Neural cell (in vitro differentiated cells): ENCODE results near the gene GRM1. TPM values are rescaled to one million over a fixed set of nuclear protein-coding genes. Genes with fewer than 3 reads are reported as not detected.

ENCODE experiments used
- H2AFZ ChIP-seq: fragments of 200-600, 300-800 bp; sonication (generic), shearing (Covaris generic); 2 replicates; pipeline ENCODE4 v1.6.0; 2014; ENCODE audit warnings: low read depth, mild to moderate bottlenecking, antibody characterized with exemption, low read length, moderate library complexity
- H3F3A ChIP-seq: fragments of 200-600 bp; shearing (Covaris generic); 2 replicates; pipeline ENCODE4 v1.6.1; 2016; ENCODE audit warnings: mild to moderate bottlenecking, moderate library complexity, mixed read lengths, antibody characterized with exemption, low read length; ENCODE audit not compliant: insufficient read depth, poor library complexity, severe bottlenecking
- H3K27ac ChIP-seq: fragments of 200-600, 300-800 bp; sonication (generic), shearing (Covaris generic); 2 replicates; pipeline ENCODE4 v1.5.1; 2014; ENCODE audit warnings: mild to moderate bottlenecking, low read length, moderate library complexity
- H3K27me3 ChIP-seq: fragments of 300-800, 200-600 bp; sonication (generic), shearing (Covaris generic); 2 replicates; pipeline ENCODE4 v1.6.0; 2014; ENCODE audit warnings: mild to moderate bottlenecking, low read depth, low read length, moderate library complexity; ENCODE audit not compliant: insufficient read depth
- H3K36me3 ChIP-seq: fragments of 300-800, 200-600 bp; sonication (generic), shearing (Covaris generic); 2 replicates; pipeline ENCODE4 v1.5.1; 2014; ENCODE audit warnings: mild to moderate bottlenecking, antibody characterized with exemption, low read length, moderate library complexity; ENCODE audit not compliant: insufficient read depth
- H3K4me2 ChIP-seq: fragments of 300-800, 200-600 bp; sonication (generic), shearing (Covaris generic); 2 replicates; pipeline ENCODE4 v1.6.0; 2014; ENCODE audit warnings: mild to moderate bottlenecking, low read length
- H3K4me3 ChIP-seq: fragments of 300-800, 200-600 bp; sonication (generic), shearing (Covaris generic); 2 replicates; pipeline ENCODE4 v1.5.1; 2014; ENCODE audit warnings: mild to moderate bottlenecking, low read length, moderate library complexity
- H3K79me2 ChIP-seq: fragments of 200-600 bp; shearing (Covaris generic); replicated peaks from 2 replicates; pipeline ENCODE4 v1.6.0; 2014; ENCODE audit warnings: mild to moderate bottlenecking, low read length, moderate library complexity; ENCODE audit not compliant: insufficient read depth
- H3K9ac ChIP-seq: fragments of 300-800, 200-600 bp; sonication (generic), shearing (Covaris generic); 2 replicates; pipeline ENCODE4 v1.6.1; 2016; ENCODE audit warnings: mild to moderate bottlenecking, low read length, mixed read lengths
- H3K9me2 ChIP-seq: fragments of 200-600 bp; shearing (Covaris generic); 2 replicates; pipeline ENCODE4 v1.6.1; 2016; ENCODE audit warnings: mild to moderate bottlenecking, low read length, mixed read lengths; ENCODE audit not compliant: insufficient read depth
- H3K9me3 ChIP-seq: fragments of 200-600, 300-800 bp; sonication (generic), shearing (Covaris generic); 2 replicates; pipeline ENCODE4 v1.6.1; 2016; ENCODE audit warnings: mild to moderate bottlenecking, mixed run types, low read length, moderate library complexity, mixed read lengths
- H4K20me1 ChIP-seq: fragments of 200-600 bp; shearing (Covaris generic); 2 replicates; pipeline ENCODE4 v1.6.1; 2016; ENCODE audit warnings: mild to moderate bottlenecking, mixed run types; ENCODE audit not compliant: insufficient read depth
- CTCF ChIP-seq: fragments of 450-650 bp; IDR thresholded peaks from 2 replicates; pipeline ENCODE4 v1.5.1; 2014; ENCODE audit warnings: antibody characterized with exemption, mild to moderate bottlenecking, moderate library complexity; ENCODE audit not compliant: poor library complexity, severe bottlenecking
- EP300 ChIP-seq: fragments of 450-650 bp; conservative IDR thresholded peaks from 2 replicates; pipeline ENCODE4 v1.6.1; 2014; ENCODE audit warnings: antibody characterized with exemption, mild to moderate bottlenecking, moderate library complexity; ENCODE audit not compliant: poor library complexity, severe bottlenecking
- EZH2 ChIP-seq: fragments of 200-600, 300-800 bp; shearing (Covaris generic), sonication (generic); IDR thresholded peaks from 2 replicates; pipeline ENCODE4 v1.6.1; 2014; ENCODE audit warnings: antibody characterized with exemption, low read length, borderline replicate concordance, mild to moderate bottlenecking; ENCODE audit not compliant: insufficient read depth, poor library complexity, severe bottlenecking
- MXI1 ChIP-seq: fragments of 450-650 bp; conservative IDR thresholded peaks from 2 replicates; pipeline ENCODE4 v1.6.1; 2014; ENCODE audit warnings: antibody characterized with exemption, mild to moderate bottlenecking; ENCODE audit not compliant: poor library complexity, severe bottlenecking
- POLR2AphosphoS5 ChIP-seq: IDR thresholded peaks from 2 replicates; pipeline ENCODE4 v1.6.1; 2012
- RAD21 ChIP-seq: fragments of 450-650 bp; conservative IDR thresholded peaks from 2 replicates; pipeline ENCODE4 v1.6.1; 2014; ENCODE audit warnings: antibody characterized with exemption, mild to moderate bottlenecking, moderate library complexity
- REST ChIP-seq: IDR thresholded peaks from 2 replicates; pipeline ENCODE4 v1.6.1; 2012; ENCODE audit warnings: borderline replicate concordance
- SMC3 ChIP-seq: fragments of 450-650 bp; conservative IDR thresholded peaks from 2 replicates; pipeline ENCODE4 v1.6.1; 2014; ENCODE audit warnings: antibody characterized with exemption, mild to moderate bottlenecking, moderate library complexity; ENCODE audit not compliant: poor library complexity
- TAF1 ChIP-seq: IDR thresholded peaks from 2 replicates; pipeline ENCODE4 v1.6.1; 2012; ENCODE audit warnings: low read depth
- polyA plus RNA-seq: library from polyadenylated mRNA; depleted of rRNA; stranded (reverse); fragments of >200 nt; gene quantifications from 2 replicates; pipeline ENCODE4 v1.2.3, GENCODE V29; 2014

Gene GRM1
- polyA plus RNA-seq, 1 donor from 2014 or later, result 2.9 TPM

- Histone ChIP-seq H4K20me1 (no peaks in the 10 kb centered on the region), H3K9me2 (no peaks in the 10 kb centered on the region), H2AFZ (no peak overlapping the region), H3K4me2 (no peak overlapping the region), H3F3A (no peaks in the 10 kb centered on the region), H3K9ac (no peak overlapping the region), H3K9me3 (no peaks in the 10 kb centered on the region), H3K27me3 (no peaks in the 10 kb centered on the region), H3K79me2 (no peaks in the 10 kb centered on the region), H3K27ac (no peak overlapping the region), H3K36me3 (no peaks in the 10 kb centered on the region), H3K4me3 (no peak overlapping the region)
- TF ChIP-seq SMC3 (no peak), POLR2AphosphoS5 (no peak), TAF1 (no peak), REST (no peak), EZH2 (no peak), CTCF (no peak), MXI1 (no peak), EP300 (no peak), RAD21 (no peak)
These were observed 71.9 kb downstream of the GRM1 start for GRCh38 chr6:146100776-146101175.

- no peak overlapping the region for H2AFZ ChIP-seq
- H3K27ac ChIP-seq, result no peak overlapping the region
- TF ChIP-seq TAF1 (no peak), POLR2AphosphoS5 (no peak), REST (no peak), RAD21 (no peak), EZH2 (no peak), CTCF (no peak), SMC3 (no peak), EP300 (no peak), MXI1 (no peak)
These were observed 74.7 kb downstream of the GRM1 start for GRCh38 chr6:146103416-146104072.

More at GRCh38 chr6:146103416-146104072, 74.7 kb downstream of the GRM1 start:
- Histone ChIP-seq H3K27me3 (no peaks in the 10 kb centered on the region), H3K9me2 (no peaks in the 10 kb centered on the region), H3K4me2 (no peak overlapping the region), H3K79me2 (no peaks in the 10 kb centered on the region), H4K20me1 (no peaks in the 10 kb centered on the region), H3F3A (no peaks in the 10 kb centered on the region), H3K4me3 (no peak overlapping the region), H3K36me3 (no peaks in the 10 kb centered on the region), H3K9me3 (no peaks in the 10 kb centered on the region), H3K9ac (no peak overlapping the region)
